Smooth muscle cell (in vitro differentiated cells): ENCODE results near the gene HEXIM2. TPM values are rescaled to one million over a fixed set of nuclear protein-coding genes. Genes with fewer than 3 reads are reported as not detected.
A peak's percentile ranks its signal among the peaks of the same experiment; 100 is the strongest.

Experiments used
- DNase-seq: peaks from one replicate; lab custom pipeline; 2025; ENCODE audit not compliant: unreplicated experiment; lab: John Stamatoyannopoulos, UW
- H2AFZ ChIP-seq: fragments of 200-600 bp; sonication (generic); 2 replicates; pipeline ENCODE4 v1.6.0; 2016; ENCODE audit warnings: antibody characterized with exemption, low read depth, mild to moderate bottlenecking
- H3F3A ChIP-seq: fragments of 200-600 bp; sonication (generic); 2 replicates; pipeline ENCODE4 v1.6.0; 2017; ENCODE audit warnings: antibody characterized with exemption, low read depth
- H3K27ac ChIP-seq: fragments of 200-600 bp; sonication (generic); 2 replicates; pipeline ENCODE4 v1.5.1; 2016; ENCODE audit warnings: low read depth, mild to moderate bottlenecking
- H3K27me3 ChIP-seq: fragments of 200-600 bp; sonication (generic); 2 replicates; pipeline ENCODE4 v1.6.1; 2016; ENCODE audit warnings: low read depth, mild to moderate bottlenecking
- H3K36me3 ChIP-seq: fragments of 200-600 bp; sonication (generic); 2 replicates; pipeline ENCODE4 v1.5.1; 2016; ENCODE audit warnings: low read depth
- H3K4me1 ChIP-seq: fragments of 200-600 bp; sonication (generic); 2 replicates; pipeline ENCODE4 v1.5.1; 2016; ENCODE audit warnings: low read depth
- H3K4me2 ChIP-seq: fragments of 200-600 bp; sonication (generic); 2 replicates; pipeline ENCODE4 v1.6.0; 2016; ENCODE audit warnings: mild to moderate bottlenecking
- H3K4me3 ChIP-seq: fragments of 200-600 bp; sonication (generic); 2 replicates; pipeline ENCODE4 v1.5.1; 2016; ENCODE audit warnings: mild to moderate bottlenecking
- H3K79me2 ChIP-seq: fragments of 200-600 bp; sonication (generic); 2 replicates; pipeline ENCODE4 v1.6.0; 2016; ENCODE audit warnings: low read depth, mild to moderate bottlenecking
- H3K9ac ChIP-seq: fragments of 200-600 bp; sonication (generic); 2 replicates; pipeline ENCODE4 v1.6.0; 2016; ENCODE audit warnings: low read depth
- H3K9me3 ChIP-seq: fragments of 200-600 bp; sonication (generic); replicated peaks from 2 replicates; pipeline ENCODE4 v1.5.1; 2016; ENCODE audit warnings: low read depth
- H4K20me1 ChIP-seq: fragments of 200-600 bp; sonication (generic); 2 replicates; pipeline ENCODE4 v1.6.0; 2016; ENCODE audit warnings: low read depth
- WGBS: methylation state at CpG from one replicate; pipeline ENCODE4 v1.1.7; 2016; ENCODE audit warnings: low lambda C conversion rate; 5-methylcytosine and 5-hydroxymethylcytosine counted together
- polyA plus RNA-seq: library from polyadenylated mRNA; unstranded; fragments of >200 nt; fragmentation: Nextera tagmentation; extraction: Ambion mirVana; gene quantifications from 2 replicates; pipeline ENCODE4 v1.2.1, GENCODE V29; 2016
- total RNA-seq: library from RNA; depleted of rRNA; stranded (reverse); fragments of >200 nt; gene quantifications from 2 replicates; pipeline ENCODE4 v1.2.3, GENCODE V29; 2014
- TF ChIP-seq, protein P1 (sequence below): fragments of 200-600 bp; sonication (generic); IDR thresholded peaks from 2 replicates; pipeline ENCODE4 v1.5.1; 2017; ENCODE audit warnings: borderline replicate concordance, mild to moderate bottlenecking, antibody characterized with exemption; ENCODE audit not compliant: insufficient read depth, poor library complexity, severe bottlenecking

Gene HEXIM2
- total and polyA plus RNA-seq, 2 experiments from 2014 or later: 3.4 to 6.8 TPM

DNA sequence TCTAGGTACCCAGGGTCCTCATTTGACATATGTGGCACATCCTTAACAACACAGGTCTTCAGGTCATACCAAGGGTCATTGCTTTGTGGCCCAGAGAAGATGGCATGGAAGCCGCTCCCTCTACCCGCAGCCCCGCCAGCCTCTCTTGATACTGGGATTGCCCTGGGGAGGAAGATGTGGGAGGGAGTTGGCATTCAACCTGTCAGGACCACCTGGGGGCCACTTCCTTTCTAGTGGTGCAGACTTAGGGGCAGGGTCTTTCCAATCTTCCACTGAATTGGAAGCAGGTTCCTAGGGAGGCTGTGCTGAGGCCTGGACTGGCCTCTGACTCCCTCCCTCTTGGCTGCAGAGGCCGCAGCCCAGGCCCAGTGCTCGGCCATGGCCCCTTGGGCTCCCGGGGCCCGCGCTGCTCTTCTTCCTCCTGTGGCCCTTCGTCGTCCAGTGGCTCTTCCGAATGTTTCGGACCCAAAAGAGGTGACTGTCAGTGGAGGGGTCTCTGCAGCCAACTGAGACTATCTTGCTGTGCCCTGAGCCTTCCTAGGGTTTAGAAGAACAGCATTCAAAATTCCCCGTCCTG lies 18.5 kb upstream of the HEXIM2 start:
- Histone ChIP-seq H3K9ac (no peak overlapping the region), H2AFZ (no peak overlapping the region), H3K79me2 (no peaks in the 10 kb centered on the region), H3K27ac (peak overlapping the region; percentile 45), H3K4me2 (peak overlapping the region; percentile 80), H3K4me1 (peaks cover 7% of the 10 kb centered on the region), H3K27me3 (no peaks in the 10 kb centered on the region), H3K4me3 (peak overlapping the region; percentile 41), H3F3A (peaks cover 10% of the 10 kb centered on the region), H3K9me3 (no peaks in the 10 kb centered on the region), H3K36me3 (no peaks in the 10 kb centered on the region), H4K20me1 (no peaks in the 10 kb centered on the region)
- DNase-seq: no peak
- 81% methylated on average over 13 of the region's 13 CpGs for WGBS
- TF ChIP-seq, protein P1, sequence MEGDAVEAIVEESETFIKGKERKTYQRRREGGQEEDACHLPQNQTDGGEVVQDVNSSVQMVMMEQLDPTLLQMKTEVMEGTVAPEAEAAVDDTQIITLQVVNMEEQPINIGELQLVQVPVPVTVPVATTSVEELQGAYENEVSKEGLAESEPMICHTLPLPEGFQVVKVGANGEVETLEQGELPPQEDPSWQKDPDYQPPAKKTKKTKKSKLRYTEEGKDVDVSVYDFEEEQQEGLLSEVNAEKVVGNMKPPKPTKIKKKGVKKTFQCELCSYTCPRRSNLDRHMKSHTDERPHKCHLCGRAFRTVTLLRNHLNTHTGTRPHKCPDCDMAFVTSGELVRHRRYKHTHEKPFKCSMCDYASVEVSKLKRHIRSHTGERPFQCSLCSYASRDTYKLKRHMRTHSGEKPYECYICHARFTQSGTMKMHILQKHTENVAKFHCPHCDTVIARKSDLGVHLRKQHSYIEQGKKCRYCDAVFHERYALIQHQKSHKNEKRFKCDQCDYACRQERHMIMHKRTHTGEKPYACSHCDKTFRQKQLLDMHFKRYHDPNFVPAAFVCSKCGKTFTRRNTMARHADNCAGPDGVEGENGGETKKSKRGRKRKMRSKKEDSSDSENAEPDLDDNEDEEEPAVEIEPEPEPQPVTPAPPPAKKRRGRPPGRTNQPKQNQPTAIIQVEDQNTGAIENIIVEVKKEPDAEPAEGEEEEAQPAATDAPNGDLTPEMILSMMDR: no peak

DNA sequence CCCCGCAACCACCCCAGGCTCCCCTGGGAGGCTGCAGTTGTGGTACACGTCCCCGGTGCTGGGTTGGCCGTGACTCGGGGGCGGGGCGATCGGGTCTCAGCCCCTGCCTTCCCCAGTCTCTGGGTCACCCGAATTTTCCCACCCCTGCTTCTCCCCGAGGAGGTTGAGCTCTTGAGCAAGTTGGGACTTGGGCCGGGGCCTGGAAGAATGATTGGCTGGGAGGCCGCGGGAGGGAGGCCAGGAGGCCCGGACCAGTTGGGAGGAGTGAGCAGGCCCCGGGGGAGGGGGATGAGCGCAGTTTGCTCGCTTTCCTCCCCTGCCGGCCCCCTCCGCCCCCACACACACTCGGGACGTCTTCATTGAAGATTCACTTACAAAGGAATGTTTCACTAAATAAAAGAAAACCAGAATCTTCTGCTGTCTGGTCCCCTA lies 17.9 kb upstream of the HEXIM2 start:
- Histone ChIP-seq H3K79me2 (no peaks in the 10 kb centered on the region), H3K36me3 (no peaks in the 10 kb centered on the region), H4K20me1 (peaks cover 2% of the 10 kb centered on the region), H3K27me3 (no peaks in the 10 kb centered on the region), H3K9ac (peak overlapping the region; percentile 30), H3K4me2 (peak overlapping the region; percentile 80), H3K4me3 (peak overlapping the region; percentile 41), H2AFZ (peak overlapping the region; percentile 47), H3K4me1 (peaks cover 7% of the 10 kb centered on the region), H3K27ac (peak overlapping the region; percentile 45), H3F3A (peaks cover 10% of the 10 kb centered on the region), H3K9me3 (no peaks in the 10 kb centered on the region)
- TF ChIP-seq, protein P1: no peak
- peak; percentile 57 for DNase-seq
- 7% methylated on average over 15 of the region's 21 CpGs for WGBS

DNA sequence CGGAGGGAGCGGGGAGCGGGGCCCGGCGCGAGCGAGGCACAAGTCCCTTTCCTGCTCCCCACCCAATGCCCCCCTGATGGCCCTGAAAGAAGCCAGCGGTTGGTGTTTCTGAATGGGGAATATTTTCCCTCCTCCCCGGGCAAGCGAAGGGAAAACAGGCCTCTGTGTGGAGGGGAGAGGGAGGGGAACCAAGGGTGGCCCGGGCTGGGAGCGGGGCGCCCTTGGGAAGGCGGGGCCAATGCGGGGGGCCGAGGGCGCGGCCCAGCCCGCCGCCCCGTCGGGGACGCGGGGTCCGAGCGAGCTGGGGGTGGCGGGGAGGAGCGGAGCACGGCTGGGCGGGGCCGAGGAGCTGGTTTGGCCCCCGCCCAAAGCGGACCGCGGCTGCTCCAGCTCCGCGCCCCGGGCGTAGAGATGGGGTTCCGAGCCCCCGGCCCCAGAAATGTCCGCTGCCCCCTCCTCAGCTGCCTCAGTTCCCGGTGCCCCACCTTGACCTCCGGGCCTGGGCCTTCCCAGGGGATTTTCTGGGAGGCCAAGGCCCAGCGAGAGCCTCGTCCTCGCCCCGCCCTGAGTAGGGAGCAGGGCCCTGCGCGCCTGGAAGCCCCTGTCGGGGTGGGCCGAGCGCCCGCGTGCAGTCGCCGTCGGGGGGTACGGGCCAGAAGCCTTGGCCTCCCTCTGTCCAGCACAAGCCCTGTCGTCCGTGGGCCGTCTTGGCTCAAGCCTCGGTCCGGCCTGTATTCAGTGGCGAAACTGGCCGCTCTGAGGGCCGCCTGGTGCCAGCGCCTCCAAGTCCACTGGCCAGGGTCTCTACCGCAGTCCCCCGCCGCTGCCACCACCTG lies 17.3 kb upstream of the HEXIM2 start:
- Histone ChIP-seq H3K79me2 (no peaks in the 10 kb centered on the region), H3K9ac (peak overlapping the region; percentile 30), H3K36me3 (no peaks in the 10 kb centered on the region), H3K4me3 (peak overlapping the region; percentile 41), H3K9me3 (no peaks in the 10 kb centered on the region), H3F3A (peaks cover 10% of the 10 kb centered on the region), H3K27me3 (no peaks in the 10 kb centered on the region), H2AFZ (peak overlapping the region; percentile 47), H4K20me1 (peaks cover 8% of the 10 kb centered on the region), H3K4me2 (peak overlapping the region; percentile 80), H3K27ac (peak overlapping the region; percentile 45), H3K4me1 (peaks cover 7% of the 10 kb centered on the region)
- TF ChIP-seq, protein P1: no peak
- no peak for DNase-seq
- WGBS: 38% methylated on average over 54 of the region's 71 CpGs

DNA sequence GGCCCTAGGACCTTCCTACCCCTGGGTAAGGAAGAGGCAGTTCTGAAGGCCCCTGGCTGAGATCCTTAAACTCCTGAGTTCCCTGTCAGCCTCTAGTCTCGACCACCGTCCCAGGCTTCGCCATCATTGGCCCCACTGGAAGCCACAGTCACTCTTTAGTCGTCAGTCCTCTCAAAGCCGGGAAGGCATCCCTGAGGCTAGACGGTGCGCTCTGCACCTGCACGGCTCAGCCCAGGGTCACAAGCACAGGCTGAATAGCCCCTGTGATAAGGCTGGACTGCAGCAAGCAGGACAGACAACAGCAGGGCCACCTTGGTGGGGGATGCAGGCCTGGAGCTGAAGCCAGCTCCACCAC lies 16.7 kb upstream of the HEXIM2 start:
- Histone ChIP-seq H3K4me2 (peak overlapping the region; percentile 80), H3K27me3 (no peaks in the 10 kb centered on the region), H3K9ac (no peak overlapping the region), H2AFZ (no peak overlapping the region), H3K36me3 (no peaks in the 10 kb centered on the region), H3K4me1 (peaks cover 7% of the 10 kb centered on the region), H3K4me3 (no peak overlapping the region), H3K27ac (no peak overlapping the region), H3K79me2 (peaks cover 4% of the 10 kb centered on the region), H3F3A (peaks cover 10% of the 10 kb centered on the region), H4K20me1 (peaks cover 14% of the 10 kb centered on the region), H3K9me3 (no peaks in the 10 kb centered on the region)
- TF ChIP-seq, protein P1: no peak
- 87% methylated on average over 8 of the region's 8 CpGs for WGBS
- no peak for DNase-seq
